LNCaP clone FGC (cell line): Measurements from ENCODE around the gene LTBP3.

ENCODE experiments used
- DNase-seq: peaks from one replicate; pipeline ENCODE4 v3.0.0-alpha.2; 2011; ENCODE audit warnings: low read depth
- H3K4me3 ChIP-seq: 2 replicates; pipeline ENCODE4 v1.5.1; 2011; ENCODE audit warnings: mild to moderate bottlenecking, low read depth, low read length, control low read depth
- CTCF ChIP-seq: IDR thresholded peaks from 2 replicates; pipeline ENCODE4 v1.5.1; 2012; ENCODE audit warnings: mild to moderate bottlenecking; ENCODE audit not compliant: control insufficient read depth, insufficient read depth; ENCODE audit errors: extremely low read depth

Gene LTBP3

GRCh38 chr11:65584723-65585171 is 26.6 kb upstream of the LTBP3 start:
- no peak for DNase-seq
- TF ChIP-seq CTCF: no peak
- no peak overlapping the region for H3K4me3 ChIP-seq

GRCh38 chr11:65584106-65584505 is 25.9 kb upstream of the LTBP3 start:
- DNase-seq: no peak
- no peak for TF ChIP-seq CTCF

GRCh38 chr11:65583589-65583988 is 25.4 kb upstream of the LTBP3 start:
- DNase-seq: no peak
- no peak overlapping the region for H3K4me3 ChIP-seq
- no peak for TF ChIP-seq CTCF

More at GRCh38 chr11:65584106-65584505, 25.9 kb upstream of the LTBP3 start:
- H3K4me3 ChIP-seq: no peak overlapping the region

GRCh38 chr11:65581928-65582327 is 23.8 kb upstream of the LTBP3 start:
- no peak for DNase-seq
- no peak for TF ChIP-seq CTCF
- no peak overlapping the region for H3K4me3 ChIP-seq

GRCh38 chr11:65580756-65581155 is 22.6 kb upstream of the LTBP3 start:
- DNase-seq: no peak
- H3K4me3 ChIP-seq: no peak overlapping the region
- no peak for TF ChIP-seq CTCF

- no peak for TF ChIP-seq CTCF
- DNase-seq: no peak
- H3K4me3 ChIP-seq: no peak overlapping the region
These were observed 22.0 kb upstream of the LTBP3 start for GRCh38 chr11:65580031-65580692.

GRCh38 chr11:65579291-65579690 is 21.1 kb upstream of the LTBP3 start:
- H3K4me3 ChIP-seq: no peak overlapping the region
- TF ChIP-seq CTCF: no peak
- no peak for DNase-seq
